HUES48 (cell line): ENCODE measurements around the gene TIGAR.

Experiments
- H3K27ac ChIP-seq: one replicate; pipeline ENCODE4 v1.7.0; 2013; ENCODE audit warnings: low read depth, low read length, inconsistent platforms
- H3K27me3 ChIP-seq: 2 replicates; pipeline ENCODE4 v1.6.1; 2013; ENCODE audit warnings: mild to moderate bottlenecking, low read length; ENCODE audit not compliant: control insufficient read depth, insufficient read depth
- H3K36me3 ChIP-seq: 2 replicates; pipeline ENCODE4 v1.6.1; 2013; ENCODE audit warnings: low read length; ENCODE audit not compliant: control insufficient read depth, insufficient read depth
- H3K4me1 ChIP-seq: 2 replicates; pipeline ENCODE4 v1.6.1; 2013; ENCODE audit warnings: mild to moderate bottlenecking, low read length; ENCODE audit not compliant: control insufficient read depth, insufficient read depth
- H3K4me3 ChIP-seq: 2 replicates; pipeline ENCODE4 v1.5.1; 2013; ENCODE audit warnings: mild to moderate bottlenecking, low read depth, low read length
- H3K9ac ChIP-seq: 2 replicates; pipeline ENCODE4 v1.6.1; 2013; ENCODE audit warnings: mild to moderate bottlenecking, low read depth, low read length, moderate library complexity
- H3K9me3 ChIP-seq: 2 replicates; pipeline ENCODE4 v1.6.1; 2013; ENCODE audit warnings: low read length; ENCODE audit not compliant: control insufficient read depth, insufficient read depth

TIGAR gene

DNA sequence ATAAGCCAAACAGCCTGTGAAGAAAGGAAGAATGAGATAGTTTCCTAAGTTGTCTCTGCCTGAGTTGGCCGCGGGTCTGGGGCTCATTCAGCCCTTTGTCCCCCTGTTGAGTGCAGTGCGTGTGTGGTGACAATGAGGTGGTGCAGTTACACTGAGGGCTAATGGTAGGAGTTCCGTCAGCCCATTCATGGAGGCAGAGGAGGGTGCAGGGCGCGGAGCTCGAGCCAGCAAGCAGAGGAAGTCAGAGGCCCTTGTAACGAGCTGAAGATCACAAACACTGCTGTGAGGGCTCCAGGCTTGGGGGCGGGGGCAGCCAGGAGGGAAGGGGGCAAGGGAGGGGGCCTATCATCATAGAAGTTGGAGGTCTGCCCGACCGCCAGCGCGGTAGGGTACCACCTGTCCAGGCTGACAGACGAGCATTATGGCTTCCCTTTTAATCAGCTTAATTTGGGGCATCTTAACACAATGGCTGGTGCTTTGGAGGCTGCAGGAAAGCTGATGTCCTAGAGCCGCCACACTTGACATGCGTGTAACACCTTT, 27.0 kb upstream of the TIGAR start:
- Histone ChIP-seq H3K36me3 (peaks cover 83% of the 10 kb centered on the region), H3K27me3 (no peaks in the 10 kb centered on the region), H3K4me3 (no peak overlapping the region), H3K9me3 (no peaks in the 10 kb centered on the region), H3K4me1 (no peaks in the 10 kb centered on the region), H3K9ac (no peak overlapping the region), H3K27ac (no peak overlapping the region)

DNA sequence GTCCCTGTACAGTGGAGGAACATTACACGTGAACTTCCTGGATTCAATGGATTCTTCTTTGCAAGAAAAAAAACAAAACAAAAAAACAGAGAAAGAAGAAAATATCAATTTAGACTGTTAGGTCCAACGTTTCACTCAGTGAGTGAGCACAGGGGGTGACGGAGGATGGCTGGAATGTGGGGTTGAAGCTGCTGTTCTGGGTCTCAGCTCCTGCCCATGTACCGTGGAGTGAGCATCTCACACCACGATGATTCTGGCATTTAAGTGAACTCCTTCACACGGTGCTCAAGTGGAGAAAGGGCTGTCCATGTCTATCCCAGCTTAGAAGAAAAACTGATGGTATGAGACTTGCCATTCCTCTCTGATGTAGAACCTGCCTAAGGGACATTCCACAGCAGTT, 24.3 kb upstream of the TIGAR start:
- H3K9ac ChIP-seq = no peak overlapping the region
- no peak overlapping the region for H3K4me3 ChIP-seq
- H3K36me3 ChIP-seq = peaks cover 82% of the 10 kb centered on the region
- no peak overlapping the region for H3K27ac ChIP-seq
- H3K27me3 ChIP-seq = no peaks in the 10 kb centered on the region
- no peaks in the 10 kb centered on the region for H3K4me1 ChIP-seq
- no peaks in the 10 kb centered on the region for H3K9me3 ChIP-seq

DNA sequence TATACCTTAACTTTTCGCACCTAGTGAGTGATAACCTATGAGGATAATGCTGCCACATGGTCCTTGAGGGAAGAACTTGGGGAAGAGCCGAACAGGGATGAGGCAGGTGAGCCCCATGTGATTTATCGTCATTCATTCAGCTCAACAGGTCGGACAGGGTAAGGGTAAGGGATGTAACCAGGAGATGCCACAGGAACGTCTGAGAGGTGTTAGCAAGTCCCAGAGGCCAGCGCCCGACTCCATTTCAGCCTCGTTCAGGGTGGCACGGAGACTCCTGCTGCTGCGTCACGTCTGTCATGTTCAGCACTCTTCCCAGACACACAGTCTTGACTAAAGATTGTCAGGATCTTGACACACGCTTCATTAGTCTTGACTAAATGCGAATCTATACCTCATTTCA, 23.4 kb upstream of the TIGAR start:
- Histone ChIP-seq H3K27me3 (no peaks in the 10 kb centered on the region), H3K27ac (no peak overlapping the region), H3K36me3 (peaks cover 86% of the 10 kb centered on the region), H3K9ac (no peak overlapping the region), H3K4me1 (no peaks in the 10 kb centered on the region), H3K4me3 (no peak overlapping the region), H3K9me3 (no peaks in the 10 kb centered on the region)

DNA sequence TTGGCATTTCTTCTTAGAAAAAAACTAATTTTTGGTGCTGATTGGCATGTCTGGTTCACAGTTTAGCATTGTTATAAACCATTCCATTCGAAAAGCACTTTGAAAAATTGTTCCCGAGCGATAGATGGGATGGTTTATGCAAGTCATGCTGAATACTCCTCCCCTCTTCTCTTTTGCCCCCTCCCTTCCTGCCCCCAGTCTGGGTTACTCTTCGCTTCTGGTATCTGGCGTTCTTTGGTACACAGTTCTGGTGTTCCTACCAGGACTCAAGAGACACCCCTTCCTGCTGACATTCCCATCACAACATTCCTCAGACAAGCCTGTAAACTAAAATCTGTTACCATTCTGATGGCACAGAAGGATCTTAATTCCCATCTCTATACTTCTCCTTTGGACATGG, 20.1 kb upstream of the TIGAR start:
- H3K4me3 ChIP-seq = no peak overlapping the region
- no peaks in the 10 kb centered on the region for H3K4me1 ChIP-seq
- no peaks in the 10 kb centered on the region for H3K9me3 ChIP-seq
- H3K9ac ChIP-seq = no peak overlapping the region
- no peak overlapping the region for H3K27ac ChIP-seq
- no peaks in the 10 kb centered on the region for H3K27me3 ChIP-seq
- peaks cover 82% of the 10 kb centered on the region for H3K36me3 ChIP-seq

DNA sequence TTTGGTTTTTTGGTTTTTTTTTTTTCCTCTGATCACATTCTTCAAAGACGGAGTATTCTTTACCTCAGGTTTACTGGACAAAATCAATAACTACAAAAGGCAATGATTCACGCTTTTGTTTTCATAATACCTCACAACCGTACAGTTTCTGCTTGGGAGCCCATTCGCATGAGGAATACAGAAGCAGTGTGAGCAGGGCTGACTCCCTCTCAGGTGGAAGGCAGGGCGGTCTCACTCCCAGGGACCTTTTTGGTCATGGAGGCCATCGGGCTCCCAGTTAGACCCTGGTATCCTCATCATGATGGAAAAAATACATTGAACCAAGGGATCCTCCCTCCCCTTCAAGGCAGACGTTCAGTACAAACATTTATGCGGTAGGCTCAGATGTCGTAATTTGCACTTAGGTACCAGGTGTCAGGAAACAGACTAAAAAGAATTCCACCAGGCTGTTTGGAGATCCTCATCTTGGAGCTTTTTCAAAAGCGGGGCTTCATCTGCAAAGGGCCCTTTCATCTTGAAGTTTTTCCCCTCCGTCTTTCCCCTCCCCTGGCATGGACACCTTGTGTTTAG, 19.0 kb upstream of the TIGAR start:
- Histone ChIP-seq H3K27ac (no peak overlapping the region), H3K27me3 (no peaks in the 10 kb centered on the region), H3K9me3 (no peaks in the 10 kb centered on the region), H3K9ac (no peak overlapping the region), H3K36me3 (peaks cover 71% of the 10 kb centered on the region), H3K4me3 (no peak overlapping the region), H3K4me1 (peaks cover 9% of the 10 kb centered on the region)

DNA sequence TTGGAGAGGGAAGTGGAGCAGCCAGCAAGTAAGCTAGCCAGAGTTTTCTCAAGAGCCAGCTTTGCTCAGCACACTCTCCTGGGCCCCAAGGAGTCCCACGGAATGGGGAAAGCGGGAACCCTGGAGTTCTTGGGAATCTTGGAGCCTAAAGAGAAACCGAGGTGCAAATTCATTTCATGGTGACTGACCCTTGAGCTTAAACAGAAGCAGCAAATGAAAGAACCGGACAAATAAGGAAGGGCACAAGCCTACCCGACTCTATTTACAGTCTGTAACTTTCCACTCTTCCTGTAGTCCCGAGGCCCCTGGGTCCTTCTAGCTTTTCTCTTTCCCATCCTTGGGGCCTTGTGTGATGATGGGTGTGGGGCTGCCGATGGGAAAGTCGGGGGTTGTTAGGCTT, 18.1 kb upstream of the TIGAR start:
- no peak overlapping the region for H3K27ac ChIP-seq
- peaks cover 16% of the 10 kb centered on the region for H3K4me1 ChIP-seq
- no peaks in the 10 kb centered on the region for H3K27me3 ChIP-seq

DNA sequence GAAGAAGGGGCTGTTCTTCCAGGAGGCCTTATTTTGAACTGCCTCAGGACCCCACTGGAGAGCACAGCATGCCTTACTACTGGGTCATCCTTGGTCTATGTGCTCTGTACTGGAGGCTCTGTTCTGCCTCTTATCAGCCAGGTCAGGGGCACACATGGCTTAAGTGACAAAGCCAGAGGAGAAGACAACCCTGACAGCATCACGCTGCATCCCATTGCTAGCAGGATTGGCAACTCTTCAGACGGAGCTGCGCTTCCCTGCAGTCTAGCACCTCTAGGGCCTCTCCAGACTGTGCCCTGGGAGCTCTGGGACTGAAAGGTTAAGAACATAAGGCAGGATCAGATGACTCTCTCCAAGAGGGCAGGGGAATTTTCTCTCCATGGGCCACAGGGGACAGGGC, 17.3 kb upstream of the TIGAR start:
- no peak overlapping the region for H3K4me3 ChIP-seq
- H3K9me3 ChIP-seq = no peaks in the 10 kb centered on the region
- no peaks in the 10 kb centered on the region for H3K27me3 ChIP-seq
- H3K9ac ChIP-seq = no peak overlapping the region
- H3K4me1 ChIP-seq = peaks cover 23% of the 10 kb centered on the region
- H3K36me3 ChIP-seq = peaks cover 57% of the 10 kb centered on the region
- no peak overlapping the region for H3K27ac ChIP-seq

More for the DNA sequence above, 18.1 kb upstream of the TIGAR start:
- Histone ChIP-seq H3K9me3 (no peaks in the 10 kb centered on the region), H3K9ac (no peak overlapping the region), H3K36me3 (peaks cover 65% of the 10 kb centered on the region), H3K4me3 (no peak overlapping the region)

DNA sequence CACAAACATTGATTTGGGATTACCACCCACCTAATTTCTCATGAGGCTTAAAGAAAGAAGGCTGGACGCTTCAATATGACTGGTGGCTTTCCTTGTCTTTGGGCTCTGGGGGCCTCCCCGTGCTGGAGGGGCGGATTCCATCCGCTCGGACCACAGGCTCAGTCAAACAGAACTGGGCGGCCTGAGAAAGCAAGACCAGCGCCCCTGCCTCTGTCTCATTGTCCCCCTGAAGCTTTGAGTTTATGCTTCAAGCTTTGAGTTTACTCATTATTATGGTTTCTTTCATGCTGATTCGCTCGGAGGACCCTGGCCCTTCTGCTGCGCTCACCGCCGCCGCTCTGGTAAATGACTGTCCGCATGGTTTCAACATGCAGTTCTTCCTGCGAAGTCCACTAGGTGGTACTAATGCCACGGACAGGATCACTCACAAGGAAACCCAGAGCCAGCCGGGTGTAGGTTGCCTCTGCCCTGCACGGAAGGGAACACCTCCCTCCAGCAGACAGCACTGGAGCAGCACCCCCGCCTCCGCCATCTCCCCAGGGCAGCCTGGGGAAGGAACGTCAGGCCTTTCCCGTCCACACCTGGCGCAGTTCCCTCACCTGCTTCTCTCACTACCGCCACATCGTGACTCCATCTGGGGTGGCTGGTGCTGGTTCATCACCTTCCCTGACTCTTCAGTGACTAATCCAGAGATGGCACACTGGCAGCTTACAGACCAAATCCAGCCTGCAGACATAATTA, 13.2 kb upstream of the TIGAR start:
- H3K27ac ChIP-seq = peak overlapping the region; percentile 61
- peaks cover 20% of the 10 kb centered on the region for H3K36me3 ChIP-seq
- H3K9ac ChIP-seq = peak overlapping the region; percentile 32; the same call in 1 of the 2 replicates
- H3K9me3 ChIP-seq = no peaks in the 10 kb centered on the region
- no peaks in the 10 kb centered on the region for H3K27me3 ChIP-seq
- H3K4me1 ChIP-seq = peaks cover 25% of the 10 kb centered on the region
- peak overlapping the region; percentile 48 for H3K4me3 ChIP-seq

DNA sequence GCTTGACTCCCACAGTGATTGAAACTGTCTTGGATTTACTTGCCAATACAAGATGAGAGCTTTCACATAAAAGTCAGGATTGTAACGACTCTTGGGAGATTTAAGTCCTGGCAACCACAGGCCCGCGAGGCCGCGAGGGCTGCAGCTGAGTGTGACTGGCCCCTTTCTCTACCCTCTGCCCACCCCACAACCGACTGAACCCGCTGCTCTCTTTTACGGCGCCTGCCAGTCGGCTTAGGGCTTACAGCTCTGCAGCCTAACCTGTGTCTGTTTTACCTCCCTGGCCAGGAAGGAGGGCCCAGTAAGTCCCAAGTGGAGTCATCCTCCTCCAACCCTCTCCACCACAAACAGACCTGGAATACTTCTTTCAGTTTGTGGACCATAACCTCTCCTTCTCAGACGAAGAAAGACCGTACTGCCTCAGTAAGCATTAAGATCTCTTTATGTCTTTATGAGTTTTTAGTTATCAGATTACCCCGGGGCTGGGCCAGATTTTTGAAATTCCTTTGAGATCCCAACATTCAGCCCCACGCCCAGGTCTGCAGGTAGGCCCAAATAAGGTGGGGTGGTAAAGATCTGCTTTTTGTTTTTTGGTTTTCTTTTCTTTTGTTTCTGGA, 12.6 kb upstream of the TIGAR start:
- H3K9ac ChIP-seq = no peak overlapping the region
- peaks cover 15% of the 10 kb centered on the region for H3K36me3 ChIP-seq
- H3K27ac ChIP-seq = peak overlapping the region; percentile 42
- no peaks in the 10 kb centered on the region for H3K27me3 ChIP-seq
- H3K9me3 ChIP-seq = no peaks in the 10 kb centered on the region
- H3K4me1 ChIP-seq = peaks cover 25% of the 10 kb centered on the region
- H3K4me3 ChIP-seq = peak overlapping the region; percentile 48

DNA sequence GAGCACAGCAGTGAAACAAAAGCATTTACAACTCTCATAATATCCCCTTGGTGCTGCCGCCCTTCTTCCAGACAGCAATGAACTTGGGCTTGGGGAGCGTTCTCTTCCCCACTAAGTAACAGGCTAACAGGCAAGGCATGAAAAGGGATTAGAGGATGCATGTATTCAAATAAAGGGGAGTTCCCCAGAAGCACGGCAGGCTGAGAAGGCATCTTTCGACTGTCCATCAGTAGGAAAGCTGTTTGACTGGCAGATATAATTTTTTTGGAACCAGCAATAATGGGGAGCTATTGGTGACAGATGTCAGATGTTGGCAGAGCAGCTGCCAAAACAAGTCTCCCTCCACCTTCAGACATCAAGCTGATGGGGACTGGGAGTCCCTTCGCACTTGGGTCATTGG, 9.2 kb upstream of the TIGAR start:
- Histone ChIP-seq H3K27me3 (no peaks in the 10 kb centered on the region), H3K4me1 (peaks cover 19% of the 10 kb centered on the region), H3K27ac (no peak overlapping the region), H3K4me3 (no peak overlapping the region), H3K9me3 (no peaks in the 10 kb centered on the region), H3K9ac (no peak overlapping the region), H3K36me3 (no peaks in the 10 kb centered on the region)

DNA sequence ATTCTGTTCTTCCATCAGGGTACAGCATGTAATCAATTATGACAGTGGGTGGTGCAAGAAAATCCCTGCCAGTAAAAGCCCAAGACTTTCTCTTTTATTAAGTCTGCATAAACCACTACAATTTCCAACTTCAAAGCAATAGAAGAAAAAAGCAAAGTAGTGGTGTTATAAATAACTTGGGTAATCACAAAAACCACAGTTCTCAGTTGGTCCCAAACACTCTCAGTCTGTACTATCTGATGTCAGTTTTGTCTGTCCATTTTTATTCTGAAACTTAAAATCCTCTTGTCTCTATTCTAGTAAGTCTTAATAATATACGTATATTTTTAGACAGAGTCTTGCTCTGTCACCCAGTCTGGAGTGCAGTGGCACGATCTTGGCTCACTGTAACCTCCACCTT, 8.8 kb upstream of the TIGAR start:
- Histone ChIP-seq H3K4me3 (no peak overlapping the region), H3K9ac (no peak overlapping the region), H3K4me1 (peaks cover 14% of the 10 kb centered on the region), H3K27me3 (no peaks in the 10 kb centered on the region), H3K9me3 (no peaks in the 10 kb centered on the region), H3K27ac (no peak overlapping the region), H3K36me3 (no peaks in the 10 kb centered on the region)
